RWPE2 (cell line): Measurements from ENCODE around the gene ARHGAP4.

Experiments used
- ATAC-seq: fragments of 200-7000 bp; cut with Tn5 transposase; 3 replicates; pipeline ENCODE4 v1.9.1; 2021; ENCODE audit warnings: low read depth
- DNase-seq: peaks from one replicate; pipeline ENCODE4 v3.0.0-alpha.2; 2020; ENCODE audit warnings: low spot score
- H3K27ac ChIP-seq: fragments of 450-650 bp; 2 replicates; pipeline ENCODE4 v1.5.1; 2017; ENCODE audit warnings: mild to moderate bottlenecking; ENCODE audit not compliant: poor library complexity, severe bottlenecking
- H3K27me3 ChIP-seq: fragments of 250-450 bp; sonication (Bioruptor Pico); 2 replicates; pipeline ENCODE4 v1.5.1; 2021; ENCODE audit warnings: mild to moderate bottlenecking, moderate library complexity; ENCODE audit not compliant: insufficient read depth, poor library complexity, severe bottlenecking
- H3K36me3 ChIP-seq: fragments of 250-450 bp; sonication (Bioruptor Pico); 2 replicates; pipeline ENCODE4 v1.5.1; 2020; ENCODE audit warnings: low read depth, mild to moderate bottlenecking, moderate library complexity
- H3K4me1 ChIP-seq: fragments of 250-450 bp; sonication (Bioruptor Pico); 2 replicates; pipeline ENCODE4 v1.5.1; 2021; ENCODE audit warnings: mild to moderate bottlenecking, moderate library complexity; ENCODE audit not compliant: insufficient read depth, poor library complexity, severe bottlenecking
- H3K4me3 ChIP-seq: fragments of 250-450 bp; sonication (Bioruptor Pico); 2 replicates; pipeline ENCODE4 v1.5.1; 2021; ENCODE audit warnings: mild to moderate bottlenecking, moderate library complexity; ENCODE audit not compliant: severe bottlenecking
- H3K9me3 ChIP-seq: fragments of 250-450 bp; sonication (Bioruptor Pico); 2 replicates; pipeline ENCODE4 v1.5.1; 2021; ENCODE audit warnings: mild to moderate bottlenecking, moderate library complexity; ENCODE audit not compliant: severe bottlenecking
- CTCF ChIP-seq: fragments of 450-650 bp; IDR thresholded peaks from one replicate; pipeline ENCODE4 v1.5.1; 2017; ENCODE audit warnings: mild to moderate bottlenecking, moderate library complexity; ENCODE audit not compliant: poor library complexity, severe bottlenecking

The ARHGAP4 gene

GRCh38 chrX:153925739-153926551, at the start of gene ARHGAP4:
TSS of gene ARHGAP4 (minus strand) at chrX:153926264. CDS start at chrX:153926202, 62 bp downstream.
- peak within 1 kb of the TSS; percentile 91 for H3K27ac ChIP-seq
- no peak for TF ChIP-seq CTCF
- no peak for DNase-seq
- ATAC-seq, result no peak
- no peak within 1 kb of the TSS for H3K4me3 ChIP-seq
- no peaks in the 10 kb centered on the region for H3K9me3 ChIP-seq
- H3K27me3 ChIP-seq, result no peaks in the 10 kb centered on the region
- no peaks in the 10 kb centered on the region; the same call in 1 of the 2 replicates for H3K36me3 ChIP-seq
- H3K4me1 ChIP-seq, result no peaks in the 10 kb centered on the region

DNA sequence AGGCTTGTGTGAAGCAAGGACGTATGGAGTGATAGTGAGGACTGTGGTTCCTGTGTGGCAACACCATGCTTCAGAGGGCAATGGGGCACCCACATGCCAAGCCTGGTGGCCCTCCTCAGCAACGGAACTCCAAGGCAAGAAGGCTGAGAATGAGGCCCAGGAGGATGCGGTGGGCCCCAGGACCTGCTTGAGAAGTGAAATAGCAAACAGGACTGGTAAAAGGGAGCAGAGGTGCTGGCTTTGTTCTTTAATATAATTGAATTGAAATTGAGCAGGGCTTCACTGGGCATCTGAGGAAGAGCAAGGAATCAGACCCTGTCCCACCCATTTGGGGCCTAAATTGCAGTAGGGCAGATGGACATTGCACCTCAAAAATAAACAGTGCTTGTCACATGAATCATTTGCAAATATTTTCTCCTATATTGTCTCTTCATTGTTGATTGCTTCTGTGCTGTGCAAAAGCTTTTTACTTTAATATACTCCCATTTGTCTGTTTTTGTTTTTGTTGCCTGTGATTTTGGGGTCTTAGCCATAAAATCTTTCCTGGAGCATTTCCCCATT, 48.7 kb upstream of the ARHGAP4 start:
- no peaks in the 10 kb centered on the region for H3K9me3 ChIP-seq
- H3K27ac ChIP-seq, result no peak overlapping the region
- H3K27me3 ChIP-seq, result no peaks in the 10 kb centered on the region
- no peak for TF ChIP-seq CTCF
- ATAC-seq, result no peak
- H3K36me3 ChIP-seq, result peaks cover under 1% of the 10 kb centered on the region; the same call in 1 of the 2 replicates
- no peak for DNase-seq
- no peak overlapping the region for H3K4me3 ChIP-seq
- H3K4me1 ChIP-seq, result no peaks in the 10 kb centered on the region

GRCh38 chrX:153974003-153974725, 48.1 kb upstream of the ARHGAP4 start:
- ATAC-seq, result no peak
- Histone ChIP-seq H3K4me3 (no peak overlapping the region), H3K36me3 (peaks cover 7% of the 10 kb centered on the region), H3K27me3 (no peaks in the 10 kb centered on the region), H3K27ac (peak overlapping the region; percentile 92), H3K4me1 (no peaks in the 10 kb centered on the region), H3K9me3 (no peaks in the 10 kb centered on the region)
- TF ChIP-seq CTCF, result no peak
- DNase-seq, result no peak

DNA sequence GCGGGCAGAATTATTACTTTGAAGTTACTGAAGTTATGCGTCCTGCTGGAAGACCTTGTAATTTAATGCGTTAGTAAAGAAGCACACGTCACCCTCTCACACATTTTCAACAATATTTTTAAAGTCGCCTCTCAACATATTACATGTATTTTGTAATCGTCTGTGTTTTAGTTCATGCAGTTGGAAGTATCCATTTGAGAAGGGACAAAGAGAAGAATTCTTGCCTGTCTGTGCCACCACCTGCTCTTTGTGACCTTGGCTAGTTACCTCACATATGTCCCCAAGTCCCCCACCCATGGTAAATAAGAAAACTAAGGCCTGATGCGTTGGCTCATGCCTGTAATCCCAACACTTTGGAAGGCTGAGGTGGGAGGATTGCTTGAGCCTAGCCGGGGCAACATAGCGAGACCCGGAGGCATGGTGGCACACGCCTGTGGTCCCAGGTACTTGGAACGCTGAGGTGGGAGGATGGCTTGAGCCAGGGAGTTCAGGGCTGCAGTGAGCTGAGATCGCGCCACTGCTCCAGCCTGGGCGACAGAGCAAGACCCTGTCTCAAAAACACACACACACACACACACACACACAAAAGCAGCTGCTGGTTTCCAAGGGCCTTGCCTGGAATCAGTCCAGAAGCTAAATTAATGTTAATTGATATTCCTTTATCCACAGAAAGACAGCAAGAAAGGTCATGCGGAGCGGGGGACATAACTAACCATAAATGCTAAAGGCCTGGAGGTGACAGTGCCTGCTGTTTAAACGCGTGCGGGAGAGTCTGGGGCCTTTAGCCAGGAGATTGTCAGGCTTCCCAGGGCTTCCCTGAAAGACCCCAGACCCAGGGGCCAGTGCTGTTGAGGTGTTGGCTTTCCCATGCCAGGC, 47.3 kb upstream of the ARHGAP4 start:
- H3K27ac ChIP-seq, result peak overlapping the region; percentile 92
- H3K27me3 ChIP-seq, result no peaks in the 10 kb centered on the region
- H3K4me1 ChIP-seq, result no peaks in the 10 kb centered on the region
- peak overlapping the region; percentile 88 for H3K4me3 ChIP-seq
- ATAC-seq (no peak), DNase-seq (no peak)
- TF ChIP-seq CTCF, result no peak
- peaks cover 15% of the 10 kb centered on the region for H3K36me3 ChIP-seq
- H3K9me3 ChIP-seq, result no peaks in the 10 kb centered on the region
